ENCODE measurements around the gene GPR35. TPM values are rescaled to one million over a fixed set of nuclear protein-coding genes. Genes with fewer than 3 reads are reported as not detected.
A peak's percentile ranks its signal among the peaks of the same experiment; 100 is the strongest.

GPR35 gene
- total RNA-seq, 1 experiment from 2014 or later: 4.2 TPM

GRCh38 chr2:240579771-240580614, 45.3 kb upstream of the GPR35 start:
- no peaks in the 10 kb centered on the region for H3K36me3 ChIP-seq (ENCODE audit: control insufficient read depth in 1 of 2, insufficient read depth in 2 of 2, low read length in 2 of 2)
- ChIA-PET CTCF (interaction anchor here (0.7 to 3.7 kb wide), 12 partner anchors 9 to 357 kb away, joined by 3 to 48 read pairs (median 3); no protein-coding TSS in a partner anchor), RAD21 (ENCODE audit: low non-redundant PET in 1 of 2, low total read pairs in 2 of 2, uncharacterized antibody in 2 of 2, unreplicated experiment in 2 of 2) (interaction anchor here (0.8 to 1.3 kb wide), 2 partner anchors 14 kb away, joined by 5 read pairs; no protein-coding TSS in a partner anchor), POLR2A (interaction anchor here (1.2 to 1.6 kb wide), 4 partner anchors 10 to 19 kb away, joined by 3 to 10 read pairs (median 6); no protein-coding TSS in a partner anchor)
- intact Hi-C loops (cut with micrococcal nuclease): loop anchor here (1.0 kb wide), 1 partner anchor 14 kb away; no protein-coding TSS in a partner anchor
- H3K27me3 ChIP-seq (ENCODE audit: insufficient read depth, low read length): no peaks in the 10 kb centered on the region
- peaks cover 60% of the 10 kb centered on the region for H3K79me2 ChIP-seq (ENCODE audit: insufficient read depth, low read length)
- H3K4me1 ChIP-seq (ENCODE audit: control insufficient read depth in 1 of 2, insufficient read depth in 2 of 2, low read length in 2 of 2): peaks cover 42 to 55% of the 10 kb centered on the region in 2 experiments
- ATAC-seq: peak; percentile 82
- no TSS peak for BruUV-seq (replicated peaks)
- peak overlapping the region; percentile 70 for H3K9ac ChIP-seq (ENCODE audit: low read length)
- H3K9me2 ChIP-seq (ENCODE audit: insufficient read depth): no peaks in the 10 kb centered on the region
- peak overlapping the region; percentile 1 to 40; a peak in 3 of 4 replicates for H3K4me3 ChIP-seq (replicated peaks in 1 of 2; ENCODE audit: low read depth in 1 of 2, low read length in 2 of 2)
- TF ChIP-seq ZFX (IDR thresholded peaks at IDR 0.05) (no peak), CTCF (IDR thresholded peaks at IDR 0.05 in 2 of 3, conservative IDR thresholded peaks at IDR 0.05 in 1 of 3; ENCODE audit: borderline replicate concordance in 1 of 3, insufficient read depth in 1 of 3, low read depth in 2 of 3, low read length in 2 of 3) (peak in 2 of 3 experiments; percentile 62 to 75; a peak in 4 of 6 replicates), JUND (IDR thresholded peaks at IDR 0.05) (no peak), ELF1 (IDR thresholded peaks at IDR 0.05; ENCODE audit: borderline replicate concordance, low read depth) (no peak)
- TF ChIP-seq, protein P1, sequence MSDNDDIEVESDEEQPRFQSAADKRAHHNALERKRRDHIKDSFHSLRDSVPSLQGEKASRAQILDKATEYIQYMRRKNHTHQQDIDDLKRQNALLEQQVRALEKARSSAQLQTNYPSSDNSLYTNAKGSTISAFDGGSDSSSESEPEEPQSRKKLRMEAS (IDR thresholded peaks at IDR 0.05): no peak
- H3K27ac ChIP-seq (ENCODE audit: low read depth, low read length): peak overlapping the region; percentile 77
- no peak overlapping the region for H2AFZ ChIP-seq (ENCODE audit: low read depth, low read length, poor library complexity, severe bottlenecking)
- H4K20me1 ChIP-seq (ENCODE audit: insufficient read depth): no peaks in the 10 kb centered on the region
- peak overlapping the region; percentile 77 for H3K4me2 ChIP-seq (ENCODE audit: low read length)
- H3K9me3 ChIP-seq (ENCODE audit: control insufficient read depth in 1 of 2, insufficient read depth in 1 of 2, low read depth in 1 of 2, low read length in 2 of 2): no peaks in the 10 kb centered on the region
- DNase-seq (ENCODE audit: low read depth, low spot score): peak; percentile 77

All from HCT116 (cell line).